ENCODE measurements around the gene ARMC9. TPM values are rescaled to one million over a fixed set of nuclear protein-coding genes. Genes with fewer than 3 reads are reported as not detected.
A peak's percentile ranks its signal among the peaks of the same experiment; 100 is the strongest.
"Not testable (repeated sequence)": the region's sequence is repeated elsewhere in the genome, so short reads cannot be mapped to it uniquely, and the experiment has no call there.

The ARMC9 gene
- total RNA-seq, 4 donors from 2014 or later, result 11.5 to 59.5 (median 14.4) TPM

GRCh38 chr2:231405601-231406367, 207.4 kb downstream of the ARMC9 start:
- 12 to 18% methylated on average over 13 to 16 of the region's 16 CpGs for WGBS, 2 donors (ENCODE audit: low coverage in 1 of 2)
- Histone ChIP-seq H3K27ac (peak overlapping the region in 1 of 4 donors; percentile 33), H3K4me1 (peaks cover 0 to 24% (median 11%) of the 10 kb centered on the region in 4 donors)
- not testable (repeated sequence) for DNase-seq, H3K27me3 ChIP-seq, H3K36me3 ChIP-seq, H3K9me3 ChIP-seq, H3K4me3 ChIP-seq
- intact Hi-C loops (cut with DNase I; ENCODE audit: low total_unique reads), result loop anchor here (5.0 kb wide), 1 partner anchor 178 kb away; no protein-coding TSS in a partner anchor
- in situ Hi-C loops (cut with MboI; ENCODE audit: low pct_ligation_motif_present in 1 of 4, low pct_unique_long_range_greater_than_20kb in 1 of 4, low sequenced_read_pairs in 3 of 4), result loop anchor here in 2 of 4 donors (25.0 kb wide), 2 partner anchors 168 to 293 kb away; no protein-coding TSS in a partner anchor
- peak; percentile 56 to 75 (median 61) for TF ChIP-seq CTCF (IDR thresholded peaks at IDR 0.05)

GRCh38 chr2:231407686-231408085, 209.3 kb downstream of the ARMC9 start:
- H3K36me3 ChIP-seq, result not testable (repeated sequence)
- peaks cover 2 to 36% (median 21%) of the 10 kb centered on the region in 4 donors for H3K4me1 ChIP-seq

GRCh38 chr2:231408304-231408703, 209.9 kb downstream of the ARMC9 start:
- not testable (repeated sequence) for H3K9me3 ChIP-seq, H3K36me3 ChIP-seq, DNase-seq, H3K27ac ChIP-seq, H3K4me3 ChIP-seq, H3K27me3 ChIP-seq
- peaks cover 6 to 42% (median 25%) of the 10 kb centered on the region in 4 donors for H3K4me1 ChIP-seq
- 78 to 79% methylated on average over 9 of the region's 9 CpGs for WGBS, 2 donors (ENCODE audit: low coverage in 1 of 2)
- intact Hi-C loops (cut with DNase I; ENCODE audit: low total_unique reads), result loop anchor here (5.0 kb wide), 1 partner anchor 181 kb away; no protein-coding TSS in a partner anchor
- in situ Hi-C loops (cut with MboI; ENCODE audit: low pct_ligation_motif_present in 1 of 4, low pct_unique_long_range_greater_than_20kb in 1 of 4, low sequenced_read_pairs in 3 of 4), result loop anchor here in 2 of 4 donors (25.0 kb wide), 2 partner anchors 171 to 296 kb away; no protein-coding TSS in a partner anchor

More at GRCh38 chr2:231407686-231408085, 209.3 kb downstream of the ARMC9 start:
- intact Hi-C loops (cut with DNase I; ENCODE audit: low total_unique reads), result loop anchor here (5.0 kb wide), 1 partner anchor 180 kb away; no protein-coding TSS in a partner anchor
- DNase-seq, H3K27me3 ChIP-seq, H3K9me3 ChIP-seq, H3K4me3 ChIP-seq, H3K27ac ChIP-seq: not testable (repeated sequence)
- 75 to 86% methylated on average over 5 of the region's 5 CpGs for WGBS, 2 donors (ENCODE audit: low coverage in 1 of 2)
- in situ Hi-C loops (cut with MboI; ENCODE audit: low pct_ligation_motif_present in 1 of 4, low pct_unique_long_range_greater_than_20kb in 1 of 4, low sequenced_read_pairs in 3 of 4), result loop anchor here in 2 of 4 donors (25.0 kb wide), 2 partner anchors 170 to 295 kb away; no protein-coding TSS in a partner anchor

- intact Hi-C loops (cut with DNase I; ENCODE audit: low total_unique reads) (loop anchor here (5.0 kb wide), 2 partner anchors 182 to 307 kb away; no protein-coding TSS in a partner anchor), in situ Hi-C loops (cut with MboI; ENCODE audit: low pct_ligation_motif_present in 1 of 4, low pct_unique_long_range_greater_than_20kb in 1 of 4, low sequenced_read_pairs in 3 of 4) (loop anchor here in 3 of 4 donors (5.0 to 25.0 kb wide), 5 partner anchors 172 to 305 kb away; no protein-coding TSS in a partner anchor)
- H3K4me1 ChIP-seq, result peaks cover 6 to 49% (median 28%) of the 10 kb centered on the region in 4 donors
- H3K27ac ChIP-seq, result peak overlapping the region; percentile 80 to 84 (median 82)
- TF ChIP-seq CTCF (IDR thresholded peaks at IDR 0.05) (no peak), EP300 (IDR thresholded peaks at IDR 0.05; ENCODE audit: low read depth) (no peak), POLR2AphosphoS5 (IDR thresholded peaks at IDR 0.05) (no peak), POLR2A (IDR thresholded peaks at IDR 0.05) (no peak)
- no peak overlapping the region for H3K4me3 ChIP-seq
- peaks cover 0 to 3% of the 10 kb centered on the region in 2 donors for H3K9me3 ChIP-seq
- H3K27me3 ChIP-seq, result no peaks in the 10 kb centered on the region
- no peaks in the 10 kb centered on the region for H3K36me3 ChIP-seq
- DNase-seq, result peak; percentile 63
- WGBS, 2 donors (ENCODE audit: low coverage in 1 of 2), result 64 to 73% methylated on average over 1 to 5 of the region's 5 CpGs
Measured at GRCh38 chr2:231409776-231410175, 211.3 kb downstream of the ARMC9 start.

- WGBS, 2 donors (ENCODE audit: low coverage in 1 of 2), result 71 to 80% methylated on average over 1 to 6 of the region's 6 CpGs
- Histone ChIP-seq H3K36me3 (no peaks in the 10 kb centered on the region), H3K9me3 (peaks cover 0 to 3% of the 10 kb centered on the region in 2 donors), H3K27ac (peak overlapping the region; percentile 80 to 84 (median 82)), H3K4me3 (no peak overlapping the region), H3K27me3 (no peaks in the 10 kb centered on the region), H3K4me1 (peaks cover 6 to 53% (median 30%) of the 10 kb centered on the region in 4 donors)
- DNase-seq, result no peak
- in situ Hi-C loops (cut with MboI; ENCODE audit: low pct_ligation_motif_present in 1 of 4, low pct_unique_long_range_greater_than_20kb in 1 of 4, low sequenced_read_pairs in 3 of 4), result loop anchor here in 3 of 4 donors (5.0 to 25.0 kb wide), 5 partner anchors 173 to 306 kb away; no protein-coding TSS in a partner anchor
- intact Hi-C loops (cut with DNase I; ENCODE audit: low total_unique reads), result loop anchor here (5.0 kb wide), 1 partner anchor 308 kb away; no protein-coding TSS in a partner anchor
- TF ChIP-seq POLR2A (IDR thresholded peaks at IDR 0.05) (no peak), CTCF (IDR thresholded peaks at IDR 0.05) (peak in 4 of 5 experiments; percentile 44 to 70 (median 56)), EP300 (IDR thresholded peaks at IDR 0.05; ENCODE audit: low read depth) (no peak), POLR2AphosphoS5 (IDR thresholded peaks at IDR 0.05) (no peak)
Measured at GRCh38 chr2:231410293-231411004, 212.0 kb downstream of the ARMC9 start.
